ENCODE data around the gene ZNF747.

The ZNF747 gene

GRCh38 chr16:30515275-30515674 is 19.4 kb downstream of the ZNF747 start:
- no peak for TF ChIP-seq TCF4 (CRISPR knock-in tag; IDR thresholded peaks at IDR 0.05; ENCODE audit: borderline replicate concordance)
- TF ChIP-seq, protein P1, sequence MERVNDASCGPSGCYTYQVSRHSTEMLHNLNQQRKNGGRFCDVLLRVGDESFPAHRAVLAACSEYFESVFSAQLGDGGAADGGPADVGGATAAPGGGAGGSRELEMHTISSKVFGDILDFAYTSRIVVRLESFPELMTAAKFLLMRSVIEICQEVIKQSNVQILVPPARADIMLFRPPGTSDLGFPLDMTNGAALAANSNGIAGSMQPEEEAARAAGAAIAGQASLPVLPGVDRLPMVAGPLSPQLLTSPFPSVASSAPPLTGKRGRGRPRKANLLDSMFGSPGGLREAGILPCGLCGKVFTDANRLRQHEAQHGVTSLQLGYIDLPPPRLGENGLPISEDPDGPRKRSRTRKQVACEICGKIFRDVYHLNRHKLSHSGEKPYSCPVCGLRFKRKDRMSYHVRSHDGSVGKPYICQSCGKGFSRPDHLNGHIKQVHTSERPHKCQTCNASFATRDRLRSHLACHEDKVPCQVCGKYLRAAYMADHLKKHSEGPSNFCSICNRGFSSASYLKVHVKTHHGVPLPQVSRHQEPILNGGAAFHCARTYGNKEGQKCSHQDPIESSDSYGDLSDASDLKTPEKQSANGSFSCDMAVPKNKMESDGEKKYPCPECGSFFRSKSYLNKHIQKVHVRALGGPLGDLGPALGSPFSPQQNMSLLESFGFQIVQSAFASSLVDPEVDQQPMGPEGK (CRISPR knock-in tag; IDR thresholded peaks at IDR 0.05; ENCODE audit: borderline replicate concordance), result no peak
- no peak for TF ChIP-seq GLIS3 (CRISPR knock-in tag; IDR thresholded peaks at IDR 0.05)
- TF ChIP-seq ESRRG (CRISPR knock-in tag; IDR thresholded peaks at IDR 0.05), result no peak
- no peak for TF ChIP-seq ZNF70 (CRISPR knock-in tag; IDR thresholded peaks at IDR 0.05)
- TF ChIP-seq BACH2 (CRISPR knock-in tag; IDR thresholded peaks at IDR 0.05; ENCODE audit: borderline replicate concordance), result no peak
- no peak for TF ChIP-seq SNAI2 (CRISPR knock-in tag; IDR thresholded peaks at IDR 0.05)
- no peak for TF ChIP-seq TSHZ2 (CRISPR knock-in tag; IDR thresholded peaks at IDR 0.05)
- TF ChIP-seq ZNF8 (CRISPR knock-in tag; IDR thresholded peaks at IDR 0.05), result no peak
- no peak for TF ChIP-seq ARNTL (CRISPR knock-in tag; IDR thresholded peaks at IDR 0.05; ENCODE audit: borderline replicate concordance, low read depth)
- no peak for TF ChIP-seq RARB (CRISPR knock-in tag; IDR thresholded peaks at IDR 0.05)
- no peak for TF ChIP-seq CREB5 (CRISPR knock-in tag; IDR thresholded peaks at IDR 0.05; ENCODE audit: low read depth)
- no peak for TF ChIP-seq TOX (CRISPR knock-in tag; IDR thresholded peaks at IDR 0.05; ENCODE audit: borderline replicate concordance)
- no peak for TF ChIP-seq ZFP3 (CRISPR knock-in tag; IDR thresholded peaks at IDR 0.05)
- TF ChIP-seq ZNF565 (CRISPR knock-in tag; conservative IDR thresholded peaks at IDR 0.05; ENCODE audit: low read depth), result no peak
- TF ChIP-seq CSDC2 (CRISPR knock-in tag; IDR thresholded peaks at IDR 0.05), result no peak
- TF ChIP-seq OSR1 (CRISPR knock-in tag; IDR thresholded peaks at IDR 0.05), result no peak
- no peak for TF ChIP-seq ZFP30 (CRISPR knock-in tag; IDR thresholded peaks at IDR 0.05)
- TF ChIP-seq ZC3H10 (CRISPR knock-in tag; IDR thresholded peaks at IDR 0.05), result no peak
- ATAC-seq, result no peak

GRCh38 chr16:30511509-30511908 is 23.1 kb downstream of the ZNF747 start:
- ATAC-seq, result no peak
- TF ChIP-seq ESRRG (CRISPR knock-in tag; IDR thresholded peaks at IDR 0.05), result no peak
- TF ChIP-seq GLIS3 (CRISPR knock-in tag; IDR thresholded peaks at IDR 0.05), result no peak
- TF ChIP-seq POU6F1 (CRISPR knock-in tag; IDR thresholded peaks at IDR 0.05; ENCODE audit: borderline replicate concordance, low read depth), result no peak
- no peak for TF ChIP-seq TCF4 (CRISPR knock-in tag; IDR thresholded peaks at IDR 0.05; ENCODE audit: borderline replicate concordance)
- no peak for TF ChIP-seq BACH2 (CRISPR knock-in tag; IDR thresholded peaks at IDR 0.05; ENCODE audit: borderline replicate concordance)
- no peak for TF ChIP-seq ZFP30 (CRISPR knock-in tag; IDR thresholded peaks at IDR 0.05)
- TF ChIP-seq TSHZ2 (CRISPR knock-in tag; IDR thresholded peaks at IDR 0.05), result no peak
- no peak for TF ChIP-seq ZC3H10 (CRISPR knock-in tag; IDR thresholded peaks at IDR 0.05)
- no peak for TF ChIP-seq ZNF565 (CRISPR knock-in tag; conservative IDR thresholded peaks at IDR 0.05; ENCODE audit: low read depth)
- no peak for TF ChIP-seq ZNF8 (CRISPR knock-in tag; IDR thresholded peaks at IDR 0.05)
- TF ChIP-seq, protein P1 (CRISPR knock-in tag; IDR thresholded peaks at IDR 0.05; ENCODE audit: borderline replicate concordance), result no peak
- no peak for TF ChIP-seq CSDC2 (CRISPR knock-in tag; IDR thresholded peaks at IDR 0.05)
- TF ChIP-seq ISL1 (CRISPR knock-in tag; IDR thresholded peaks at IDR 0.05), result no peak
- TF ChIP-seq OSR1 (CRISPR knock-in tag; IDR thresholded peaks at IDR 0.05), result no peak
- no peak for TF ChIP-seq CSRNP3 (CRISPR knock-in tag; IDR thresholded peaks at IDR 0.05)
- TF ChIP-seq ARNTL (CRISPR knock-in tag; IDR thresholded peaks at IDR 0.05; ENCODE audit: borderline replicate concordance, low read depth), result no peak
- TF ChIP-seq ZFP3 (CRISPR knock-in tag; IDR thresholded peaks at IDR 0.05), result no peak
- TF ChIP-seq PPARA (CRISPR knock-in tag; IDR thresholded peaks at IDR 0.05; ENCODE audit: borderline replicate concordance), result no peak
- TF ChIP-seq RARB (CRISPR knock-in tag; IDR thresholded peaks at IDR 0.05), result no peak

Measured in SK-N-SH treated with all-trans-retinoic acid at 6 μM for 48 hours (cell line).